SK-N-SH (cell line): Measurements from ENCODE around the gene GSTM1. TPM values are rescaled to one million over a fixed set of nuclear protein-coding genes. Genes with fewer than 3 reads are reported as not detected.

Experiments
- CTCF ChIA-PET: fragments of 300-600, 350-600 bp; formaldehyde crosslinking; extraction: SDS; loops from one replicate; lab custom pipeline; 2021; lab: Yijun Ruan, JAX
- POLR2A ChIA-PET: fragments of 350-600 bp; sonication (Branson Sonifier 250); formaldehyde crosslinking; extraction: SDS; loops from one replicate; lab custom pipeline; 2020; ENCODE audit warnings: antibody characterized with exemption, inconsistent platforms; lab: Yijun Ruan, JAX
- DNase-seq: peaks from one replicate; pipeline ENCODE4 v3.0.0; 2012
- H2AFZ ChIP-seq: fragments of 200-600 bp; sonication (generic); 2 replicates; pipeline ENCODE4 v1.8.1; 2016; ENCODE audit warnings: antibody characterized with exemption, mild to moderate bottlenecking, low read depth
- H3F3A ChIP-seq: fragments of 200-600 bp; sonication (generic); replicated peaks from 2 replicates; pipeline ENCODE3; 2016; ENCODE audit warnings: antibody characterized with exemption, mild to moderate bottlenecking; ENCODE audit not compliant: insufficient read depth
- H3K27ac ChIP-seq, 2 experiments: fragments of 200-500 bp in 1 of 2; fragments of 200-600 bp in 1 of 2; sonication (Bioruptor generic) in 1 of 2; sonication (generic), shearing (Covaris generic) in 1 of 2; 2 replicates each; pipeline versions ENCODE4 v1.5.1 to v1.6.1; 2014 to 2016; ENCODE audit warnings: low read depth in 2 of 2, inconsistent platforms in 1 of 2, low read length in 1 of 2, mild to moderate bottlenecking in 1 of 2, mixed read lengths in 1 of 2
- H3K27me3 ChIP-seq: fragments of 200-600 bp; sonication (generic), shearing (Covaris generic); 2 replicates; pipeline ENCODE4 v1.6.1; 2016; ENCODE audit warnings: mixed run types; ENCODE audit not compliant: insufficient read depth
- H3K36me3 ChIP-seq, 2 experiments: fragments of 200-500 bp in 1 of 2; fragments of 200-600 bp in 1 of 2; sonication (Bioruptor generic) in 1 of 2; sonication (generic) in 1 of 2; replicated peaks in 1 of 2; 2 replicates each; pipeline versions ENCODE3 to v1.5.1; 2014 to 2016; ENCODE audit warnings: low read length in 1 of 2, mild to moderate bottlenecking in 1 of 2; ENCODE audit not compliant: insufficient read depth in 2 of 2, control insufficient read depth in 1 of 2
- H3K4me1 ChIP-seq, 2 experiments: fragments of 200-500 bp in 1 of 2; fragments of 200-600 bp in 1 of 2; sonication (Bioruptor generic) in 1 of 2; sonication (generic), shearing (Covaris generic) in 1 of 2; 2 replicates each; pipeline versions ENCODE4 v1.5.1 to v1.6.1; 2014 to 2016; ENCODE audit warnings: low read depth in 1 of 2, low read length in 1 of 2, mixed run types in 1 of 2; ENCODE audit not compliant: insufficient read depth in 2 of 2, control insufficient read depth in 1 of 2
- H3K4me2 ChIP-seq: fragments of 200-600 bp; sonication (generic), shearing (Covaris generic); 2 replicates; pipeline ENCODE4 v1.6.1; 2017; ENCODE audit warnings: mixed run types
- H3K4me3 ChIP-seq, 2 experiments: fragments of 200-500 bp in 1 of 2; fragments of 200-600 bp in 1 of 2; sonication (Bioruptor generic) in 1 of 2; sonication (generic), shearing (Covaris generic) in 1 of 2; 2 replicates each; pipeline versions ENCODE4 v1.5.1 to v1.8.1; 2014 to 2016; ENCODE audit warnings: low read depth in 2 of 2, inconsistent platforms in 1 of 2, low read length in 1 of 2, mild to moderate bottlenecking in 1 of 2, mixed read lengths in 1 of 2, moderate library complexity in 1 of 2
- H3K79me2 ChIP-seq: fragments of 200-600 bp; sonication (generic); 2 replicates; pipeline ENCODE4 v1.8.1; 2017; ENCODE audit warnings: mild to moderate bottlenecking; ENCODE audit not compliant: insufficient read depth
- H3K9ac ChIP-seq: fragments of 200-600 bp; sonication (generic); 2 replicates; pipeline ENCODE4 v1.6.1; 2017; ENCODE audit warnings: mixed run types
- H3K9me2 ChIP-seq: fragments of 200-600 bp; sonication (generic); 2 replicates; pipeline ENCODE4 v1.6.1; 2017; ENCODE audit warnings: mixed run types
- H3K9me3 ChIP-seq: fragments of 200-600 bp; sonication (generic); 2 replicates; pipeline ENCODE4 v1.6.1; 2017; ENCODE audit warnings: mixed run types, mild to moderate bottlenecking, moderate library complexity
- H4K20me1 ChIP-seq: fragments of 200-600 bp; sonication (generic); 2 replicates; pipeline ENCODE4 v1.6.1; 2017; ENCODE audit warnings: mild to moderate bottlenecking, mixed run types; ENCODE audit not compliant: insufficient read depth
- CHD2 ChIP-seq: fragments of 150-350 bp; IDR thresholded peaks from 2 replicates; pipeline ENCODE4 v1.6.1; 2018; ENCODE audit warnings: low read length; ENCODE audit not compliant: partially characterized antibody
- ELF1 ChIP-seq: IDR thresholded peaks from 2 replicates; pipeline ENCODE4 v1.4.0; 2012
- EP300 ChIP-seq, 2 experiments: IDR thresholded peaks; 2 replicates each; pipeline versions ENCODE4 v1.4.0 to v1.6.1; 2012; ENCODE audit warnings: borderline replicate concordance in 1 of 2, low read depth in 1 of 2, low read length in 1 of 2
- FOSL2 ChIP-seq: IDR thresholded peaks from 2 replicates; pipeline ENCODE4 v1.4.0; 2012; ENCODE audit warnings: low read depth, mild to moderate bottlenecking, moderate library complexity, borderline replicate concordance
- FOXJ3 ChIP-seq: sonication (generic); formaldehyde crosslinking; IDR thresholded peaks from 2 replicates; pipeline ENCODE4 v1.5.1; 2020; ENCODE audit warnings: mild to moderate bottlenecking, missing genetic modification reagents
- GABPA ChIP-seq: IDR thresholded peaks from 2 replicates; pipeline ENCODE4 v1.4.0; 2012; ENCODE audit warnings: low read depth, mild to moderate bottlenecking
- JUND ChIP-seq: IDR thresholded peaks from 2 replicates; pipeline ENCODE4 v1.4.0; 2012
- MXI1 ChIP-seq: IDR thresholded peaks from 2 replicates; pipeline ENCODE4 v1.6.1; 2012; ENCODE audit warnings: mild to moderate bottlenecking, low read depth, low read length, improper control_type of control experiment
- POLR2AphosphoS5 ChIP-seq: IDR thresholded peaks from 2 replicates; pipeline ENCODE4 v1.6.1; 2012; ENCODE audit warnings: low read depth, low read length
- RAD21 ChIP-seq: IDR thresholded peaks from 2 replicates; pipeline ENCODE4 v1.6.1; 2012; ENCODE audit warnings: mild to moderate bottlenecking, low read length
- SMC3 ChIP-seq: IDR thresholded peaks from 2 replicates; pipeline ENCODE4 v1.6.1; 2012; ENCODE audit warnings: low read depth, low read length, improper control_type of control experiment
- YY1 ChIP-seq: IDR thresholded peaks from 2 replicates; pipeline ENCODE4 v1.4.0; 2012; ENCODE audit warnings: low read depth, mild to moderate bottlenecking
- ZBTB33 ChIP-seq: IDR thresholded peaks from 2 replicates; pipeline ENCODE4 v1.4.0; 2012; ENCODE audit warnings: low read depth, borderline replicate concordance
- WGBS: methylation state at CpG from one replicate; pipeline ENCODE4 v1.1.6; 2017; ENCODE audit warnings: low lambda C conversion rate; 5-methylcytosine and 5-hydroxymethylcytosine counted together
- polyA plus RNA-seq, 3 experiments: library from polyadenylated mRNA; depleted of rRNA; stranded (reverse); fragments of >200 nt; gene quantifications; 2 replicates each; pipeline ENCODE4 v1.2.3, GENCODE V29; 2012
- TF ChIP-seq, protein P1 (sequence below): fragments of 200-600 bp; sonication (generic); IDR thresholded peaks from 2 replicates; pipeline ENCODE4 v1.6.1; 2017; ENCODE audit warnings: antibody characterized with exemption, mild to moderate bottlenecking, moderate library complexity
- TF ChIP-seq, protein P2 (sequence below): IDR thresholded peaks from 2 replicates; pipeline ENCODE4 v1.6.1; 2012; ENCODE audit warnings: mild to moderate bottlenecking, low read depth, low read length, moderate library complexity
- TF ChIP-seq, protein P3 (sequence below): fragments of 150-350 bp; IDR thresholded peaks from 2 replicates; pipeline ENCODE4 v1.6.1; 2017; ENCODE audit warnings: antibody characterized with exemption, low read length, low read depth, borderline replicate concordance

Gene GSTM1
- polyA plus RNA-seq, 1 of the 3 experiments (the other 2 are of a cell fraction): not detected

DNA sequence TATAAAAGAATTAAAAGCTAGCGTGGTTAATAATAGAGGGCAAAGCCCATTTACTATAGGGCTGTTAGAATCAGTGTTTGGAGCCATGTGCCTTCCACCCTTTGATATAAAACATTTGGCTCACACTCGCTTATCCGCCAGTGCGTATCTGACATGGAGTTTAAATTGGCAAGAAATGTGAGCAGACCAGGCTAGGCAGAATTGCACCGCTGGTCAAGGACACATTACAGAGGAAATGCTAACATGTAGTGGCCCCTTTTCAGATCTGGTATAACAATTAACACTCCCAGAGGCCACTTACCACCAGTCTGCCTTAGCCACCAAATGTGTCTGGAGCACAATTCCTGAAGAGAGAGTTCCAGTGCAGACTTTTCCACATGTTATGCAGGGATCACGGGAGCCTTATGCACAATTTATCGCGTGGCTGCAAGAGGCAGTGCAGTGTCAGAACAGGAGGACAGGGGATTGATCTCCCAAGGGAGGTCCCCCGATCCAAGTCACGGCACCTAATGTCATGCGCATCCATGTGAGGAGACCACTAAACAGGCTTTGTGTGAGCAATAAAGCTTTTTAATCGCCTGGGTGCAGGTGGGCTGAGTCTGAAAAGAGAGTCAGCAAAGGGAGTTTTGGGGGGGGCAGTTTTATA, 39.2 kb downstream of the GSTM1 start:
- no peaks in the 10 kb centered on the region for H3K9me2 ChIP-seq
- DNase-seq: no peak
- H3K4me2 ChIP-seq: no peak overlapping the region
- H3K36me3 ChIP-seq: no peaks in the 10 kb centered on the region
- H4K20me1 ChIP-seq: no peaks in the 10 kb centered on the region
- H3K4me1 ChIP-seq: no peaks in the 10 kb centered on the region; a peak in 1 of 4 replicates
- H3K9ac ChIP-seq: no peak overlapping the region
- H3K9me3 ChIP-seq: no peaks in the 10 kb centered on the region
- no peak overlapping the region for H3K4me3 ChIP-seq
- no peak overlapping the region for H2AFZ ChIP-seq
- no peak for TF ChIP-seq GABPA
- TF ChIP-seq MXI1: no peak
- TF ChIP-seq FOSL2: no peak
- no peak for TF ChIP-seq SMC3
- TF ChIP-seq ELF1: no peak
- TF ChIP-seq, protein P1, sequence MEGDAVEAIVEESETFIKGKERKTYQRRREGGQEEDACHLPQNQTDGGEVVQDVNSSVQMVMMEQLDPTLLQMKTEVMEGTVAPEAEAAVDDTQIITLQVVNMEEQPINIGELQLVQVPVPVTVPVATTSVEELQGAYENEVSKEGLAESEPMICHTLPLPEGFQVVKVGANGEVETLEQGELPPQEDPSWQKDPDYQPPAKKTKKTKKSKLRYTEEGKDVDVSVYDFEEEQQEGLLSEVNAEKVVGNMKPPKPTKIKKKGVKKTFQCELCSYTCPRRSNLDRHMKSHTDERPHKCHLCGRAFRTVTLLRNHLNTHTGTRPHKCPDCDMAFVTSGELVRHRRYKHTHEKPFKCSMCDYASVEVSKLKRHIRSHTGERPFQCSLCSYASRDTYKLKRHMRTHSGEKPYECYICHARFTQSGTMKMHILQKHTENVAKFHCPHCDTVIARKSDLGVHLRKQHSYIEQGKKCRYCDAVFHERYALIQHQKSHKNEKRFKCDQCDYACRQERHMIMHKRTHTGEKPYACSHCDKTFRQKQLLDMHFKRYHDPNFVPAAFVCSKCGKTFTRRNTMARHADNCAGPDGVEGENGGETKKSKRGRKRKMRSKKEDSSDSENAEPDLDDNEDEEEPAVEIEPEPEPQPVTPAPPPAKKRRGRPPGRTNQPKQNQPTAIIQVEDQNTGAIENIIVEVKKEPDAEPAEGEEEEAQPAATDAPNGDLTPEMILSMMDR: no peak
- TF ChIP-seq POLR2AphosphoS5: no peak
- TF ChIP-seq RAD21: no peak
- no peak for TF ChIP-seq ZBTB33
- TF ChIP-seq EP300 (IDR thresholded peaks at IDR 0.05; ENCODE audit: borderline replicate concordance in 1 of 2, low read depth in 1 of 2, low read length in 1 of 2): no peak
- no peak for TF ChIP-seq JUND
- TF ChIP-seq FOXJ3: no peak
- no peak for TF ChIP-seq YY1
- no peak overlapping the region for H3K27ac ChIP-seq
- POLR2A ChIA-PET: no interaction called here
- no peaks in the 10 kb centered on the region for H3F3A ChIP-seq
- WGBS: 87% methylated on average over 12 of the region's 12 CpGs
- H3K79me2 ChIP-seq: no peaks in the 10 kb centered on the region
- CTCF ChIA-PET: interaction anchor here (0.9 to 1.3 kb wide), 2 partner anchors 11 kb away, joined by 3 to 4 read pairs; no protein-coding TSS in a partner anchor
- H3K27me3 ChIP-seq: no peaks in the 10 kb centered on the region

DNA sequence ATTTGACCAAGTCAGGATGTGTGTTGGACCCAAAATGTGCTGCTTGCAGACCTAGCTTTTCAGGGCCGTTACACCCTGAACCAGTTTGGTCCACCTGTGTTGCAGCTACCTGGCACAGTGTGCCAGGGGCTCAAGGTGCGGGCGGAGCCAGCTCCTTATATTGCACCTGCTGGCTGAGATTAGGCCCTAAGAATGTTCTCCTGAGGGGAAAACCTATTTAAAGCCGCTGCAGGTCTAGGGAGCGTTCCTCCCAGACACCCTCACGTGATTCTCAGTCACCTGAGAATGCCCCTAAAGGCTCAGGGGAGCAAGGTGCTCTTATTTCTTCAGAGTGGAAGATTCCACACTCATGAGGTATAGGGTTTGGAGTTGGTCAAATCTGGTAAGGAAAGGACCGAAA, 41.3 kb downstream of the GSTM1 start:
- POLR2A ChIA-PET: no interaction called here
- WGBS: 72% methylated on average over 7 of the region's 7 CpGs
- peaks cover 0 to 3% of the 10 kb centered on the region in 2 experiments; a peak in 1 of 4 replicates for H3K4me1 ChIP-seq
- TF ChIP-seq MXI1 (no peak), JUND (no peak), RAD21 (no peak), CHD2 (no peak), FOXJ3 (no peak)
- TF ChIP-seq, protein P1: no peak
- TF ChIP-seq, protein P2, sequence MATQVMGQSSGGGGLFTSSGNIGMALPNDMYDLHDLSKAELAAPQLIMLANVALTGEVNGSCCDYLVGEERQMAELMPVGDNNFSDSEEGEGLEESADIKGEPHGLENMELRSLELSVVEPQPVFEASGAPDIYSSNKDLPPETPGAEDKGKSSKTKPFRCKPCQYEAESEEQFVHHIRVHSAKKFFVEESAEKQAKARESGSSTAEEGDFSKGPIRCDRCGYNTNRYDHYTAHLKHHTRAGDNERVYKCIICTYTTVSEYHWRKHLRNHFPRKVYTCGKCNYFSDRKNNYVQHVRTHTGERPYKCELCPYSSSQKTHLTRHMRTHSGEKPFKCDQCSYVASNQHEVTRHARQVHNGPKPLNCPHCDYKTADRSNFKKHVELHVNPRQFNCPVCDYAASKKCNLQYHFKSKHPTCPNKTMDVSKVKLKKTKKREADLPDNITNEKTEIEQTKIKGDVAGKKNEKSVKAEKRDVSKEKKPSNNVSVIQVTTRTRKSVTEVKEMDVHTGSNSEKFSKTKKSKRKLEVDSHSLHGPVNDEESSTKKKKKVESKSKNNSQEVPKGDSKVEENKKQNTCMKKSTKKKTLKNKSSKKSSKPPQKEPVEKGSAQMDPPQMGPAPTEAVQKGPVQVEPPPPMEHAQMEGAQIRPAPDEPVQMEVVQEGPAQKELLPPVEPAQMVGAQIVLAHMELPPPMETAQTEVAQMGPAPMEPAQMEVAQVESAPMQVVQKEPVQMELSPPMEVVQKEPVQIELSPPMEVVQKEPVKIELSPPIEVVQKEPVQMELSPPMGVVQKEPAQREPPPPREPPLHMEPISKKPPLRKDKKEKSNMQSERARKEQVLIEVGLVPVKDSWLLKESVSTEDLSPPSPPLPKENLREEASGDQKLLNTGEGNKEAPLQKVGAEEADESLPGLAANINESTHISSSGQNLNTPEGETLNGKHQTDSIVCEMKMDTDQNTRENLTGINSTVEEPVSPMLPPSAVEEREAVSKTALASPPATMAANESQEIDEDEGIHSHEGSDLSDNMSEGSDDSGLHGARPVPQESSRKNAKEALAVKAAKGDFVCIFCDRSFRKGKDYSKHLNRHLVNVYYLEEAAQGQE: no peak
- TF ChIP-seq, protein P3, sequence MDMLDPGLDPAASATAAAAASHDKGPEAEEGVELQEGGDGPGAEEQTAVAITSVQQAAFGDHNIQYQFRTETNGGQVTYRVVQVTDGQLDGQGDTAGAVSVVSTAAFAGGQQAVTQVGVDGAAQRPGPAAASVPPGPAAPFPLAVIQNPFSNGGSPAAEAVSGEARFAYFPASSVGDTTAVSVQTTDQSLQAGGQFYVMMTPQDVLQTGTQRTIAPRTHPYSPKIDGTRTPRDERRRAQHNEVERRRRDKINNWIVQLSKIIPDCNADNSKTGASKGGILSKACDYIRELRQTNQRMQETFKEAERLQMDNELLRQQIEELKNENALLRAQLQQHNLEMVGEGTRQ: no peak

More for the DNA sequence above, 41.3 kb downstream of the GSTM1 start:
- Histone ChIP-seq H3K9me3 (no peaks in the 10 kb centered on the region), H3K4me2 (no peak overlapping the region), H2AFZ (no peak overlapping the region), H3K79me2 (no peaks in the 10 kb centered on the region), H4K20me1 (no peaks in the 10 kb centered on the region), H3K27ac (no peak overlapping the region), H3K27me3 (no peaks in the 10 kb centered on the region), H3F3A (no peaks in the 10 kb centered on the region), H3K36me3 (no peaks in the 10 kb centered on the region), H3K4me3 (no peak overlapping the region), H3K9ac (no peak overlapping the region), H3K9me2 (no peaks in the 10 kb centered on the region)
- CTCF ChIA-PET: interaction anchor here (1.0 to 1.4 kb wide), 3 partner anchors 10 to 255 kb away, joined by 3 to 4 read pairs (median 3); partner anchors contain the start of gene AHCYL1
- DNase-seq: no peak
